A172 (cell line): Measurements from ENCODE around the gene HSD11B1. TPM values are rescaled to one million over a fixed set of nuclear protein-coding genes. Genes with fewer than 3 reads are reported as not detected.

Experiments
- total RNA-seq: library from RNA; depleted of rRNA; stranded (reverse); fragments of >200 nt; shearing (Covaris generic); gene quantifications from 2 replicates; pipeline ENCODE4 v1.2.3, GENCODE V29; 2014; rRNA removed

HSD11B1 gene
- total RNA-seq, 1 experiment from 2014 or later, result 0.69 TPM

Other genes starting within 250 kb of the HSD11B1 start
- gene CAMK1G, start 121.1 kb upstream of the HSD11B1 start, total RNA-seq, result not detected in 2 replicates
- gene LAMB3, start 52.4 kb upstream of the HSD11B1 start, total RNA-seq, result 7.0 and 13.7 TPM in 2 replicates
- not detected in 2 replicates for gene G0S2, start 29.4 kb upstream of the HSD11B1 start, total RNA-seq
- not detected in 2 replicates for gene TRAF3IP3, start 51.2 kb downstream of the HSD11B1 start, total RNA-seq
- 5.0 and 6.6 TPM in 2 replicates for gene C1orf74, start 79.7 kb downstream of the HSD11B1 start, total RNA-seq
- 0.02 TPM in 1 of 2 replicates, not detected in the other for gene IRF6, start 101.3 kb downstream of the HSD11B1 start, total RNA-seq
- gene UTP25, start 123.1 kb downstream of the HSD11B1 start, total RNA-seq, result 12.1 and 15.9 TPM in 2 replicates
- gene SYT14, start 233.4 kb downstream of the HSD11B1 start, total RNA-seq, result 11.7 and 11.8 TPM in 2 replicates